NCI-H1417 (cell line): ENCODE data around the gene C20orf96.
A peak's percentile ranks its signal among the peaks of the same experiment; 100 is the strongest.

Source experiments
- DNase-seq, 3 experiments: peaks; one replicate each; lab custom pipeline; 2025; lab: John Stamatoyannopoulos, UW

C20orf96 gene

GRCh38 chr20:312067-312466 lies 21.5 kb upstream of the C20orf96 start:
- no peak for DNase-seq

- no peak for DNase-seq
Measured at GRCh38 chr20:311609-312008, 21.1 kb upstream of the C20orf96 start.

DNA sequence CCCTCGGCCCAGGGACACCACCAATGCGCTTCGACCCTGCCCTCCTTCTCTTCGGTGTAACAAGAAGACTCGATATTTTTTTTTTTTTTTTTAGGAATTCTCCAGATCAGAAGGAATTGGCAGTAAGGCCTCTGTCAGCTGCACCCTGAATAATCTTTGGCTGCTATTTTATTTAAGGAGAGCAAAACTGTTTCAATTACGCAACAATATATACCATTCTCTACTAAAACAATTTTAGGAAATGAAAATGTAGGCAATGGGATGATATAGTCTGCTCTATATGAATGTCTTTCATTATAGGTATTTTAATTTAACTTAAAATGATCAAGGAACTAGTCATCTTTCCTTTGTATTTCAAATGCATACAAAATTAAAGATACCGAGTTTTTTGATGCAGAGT lies 20.1 kb upstream of the C20orf96 start:
- DNase-seq, result no peak

DNA sequence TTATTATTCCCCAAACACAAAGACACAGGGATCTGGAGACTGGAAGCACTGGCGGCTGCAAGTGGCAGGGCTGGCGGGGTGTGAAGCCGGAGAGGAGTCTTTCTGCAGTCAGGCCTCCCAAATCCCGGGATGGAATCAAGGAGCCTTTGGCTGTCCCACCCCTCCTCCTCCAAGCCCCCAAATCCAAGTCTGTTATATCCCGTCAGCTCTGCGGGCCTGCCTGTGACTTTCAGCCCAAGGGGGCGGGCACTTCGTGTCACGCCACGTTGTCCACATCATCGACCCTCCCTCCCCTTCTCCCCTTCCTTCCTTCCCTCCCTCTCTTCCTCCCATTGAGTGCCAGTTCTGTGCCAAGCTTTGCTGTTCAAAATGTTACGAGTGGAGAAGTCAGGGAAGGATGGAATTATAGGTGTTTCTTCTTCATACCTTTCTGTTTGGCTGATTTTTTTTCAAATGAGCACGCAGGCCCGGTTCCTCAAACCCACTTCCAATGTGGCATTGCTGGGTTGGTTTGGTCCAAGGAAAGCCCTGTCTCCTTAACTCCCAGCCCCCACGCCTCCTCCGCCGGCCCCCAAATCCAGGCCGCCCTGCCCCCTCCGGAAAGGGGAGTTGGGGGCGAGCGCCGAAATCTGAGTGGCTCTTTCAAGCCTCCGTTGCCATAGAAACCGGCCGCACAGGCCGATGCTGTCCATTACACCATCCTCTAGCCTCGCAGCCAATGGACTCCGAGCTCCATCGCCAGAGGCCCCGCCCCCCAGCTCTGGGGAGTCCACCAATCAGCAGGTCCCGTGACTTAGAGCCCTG lies 19.5 kb upstream of the C20orf96 start:
- DNase-seq, result peak; percentile 94 to 99 (median 98)

DNA sequence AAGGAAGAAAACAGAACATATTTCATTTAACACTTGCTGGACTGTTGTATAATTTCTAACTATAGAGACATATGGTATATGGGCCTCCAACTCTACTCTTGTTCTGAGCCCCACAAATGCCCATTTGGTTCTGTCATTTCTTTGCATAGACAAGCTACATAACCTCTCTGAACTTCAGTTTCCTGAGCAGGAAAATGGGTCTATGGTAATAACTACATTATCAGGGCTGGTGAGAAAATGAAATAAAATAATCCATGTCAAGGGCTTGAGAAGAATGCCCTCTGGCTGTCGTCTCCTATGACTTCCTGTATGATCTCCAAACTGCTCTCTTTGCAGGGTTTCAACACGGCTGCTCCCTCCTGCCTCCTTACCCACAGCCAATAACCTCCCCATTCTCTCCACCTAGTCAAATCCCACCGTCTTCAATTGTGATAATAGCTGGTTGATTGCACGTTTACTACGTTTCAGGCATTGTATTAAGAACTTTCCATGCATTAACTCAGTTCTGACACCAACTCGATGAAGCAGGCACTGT lies 18.8 kb upstream of the C20orf96 start:
- peak; percentile 44 to 72 (median 55) for DNase-seq

DNA sequence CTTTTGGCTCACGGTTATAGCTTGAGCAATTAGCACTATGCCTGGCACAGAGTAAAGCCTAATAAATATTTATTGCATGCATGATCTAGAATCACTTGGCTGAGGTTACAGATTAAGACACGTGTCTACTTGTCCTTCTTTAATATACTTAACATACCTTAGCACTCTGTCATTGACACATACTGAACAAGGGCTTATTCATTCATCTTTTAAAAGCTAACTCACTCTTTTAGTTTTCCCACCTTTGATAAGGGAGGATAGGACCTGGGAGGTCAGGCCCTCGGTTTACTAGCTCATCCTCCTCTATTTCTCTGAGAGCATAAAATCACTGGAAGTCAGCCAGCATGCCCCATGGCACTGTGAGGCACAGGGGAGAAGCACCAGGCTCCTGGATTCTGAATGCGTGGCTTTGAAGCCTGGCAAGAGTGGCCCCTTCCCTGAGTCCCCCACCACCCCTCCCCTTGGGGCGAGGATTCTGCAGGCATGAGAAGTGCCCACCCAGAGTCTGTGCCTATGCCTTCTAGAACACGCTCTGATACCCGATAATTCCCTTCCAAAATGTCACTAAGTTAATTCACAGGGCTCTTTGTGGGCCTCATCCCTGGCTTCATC lies 18.0 kb upstream of the C20orf96 start:
- no peak for DNase-seq

DNA sequence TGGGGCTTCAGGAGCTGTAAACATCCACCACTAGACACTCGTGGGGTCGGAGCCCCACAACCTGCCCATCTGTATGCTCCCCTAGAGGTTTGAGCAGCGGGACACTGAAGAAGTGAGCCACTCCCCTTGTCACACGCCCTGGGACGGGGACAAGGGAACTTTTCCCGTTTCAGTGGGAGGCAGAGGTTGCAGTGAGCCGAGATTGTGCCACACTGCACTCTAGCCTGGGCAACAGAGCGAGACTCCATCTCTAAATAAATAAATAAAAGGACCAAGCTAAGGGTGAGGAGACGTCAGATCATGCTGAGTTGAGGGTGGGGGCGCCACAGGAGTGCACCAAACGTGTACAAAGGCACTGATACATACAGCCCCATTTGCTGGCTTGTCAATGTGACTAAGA lies 15.2 kb upstream of the C20orf96 start:
- no peak for DNase-seq

- peak in 1 of 3 experiments; percentile 45 for DNase-seq
Measured at GRCh38 chr20:301886-302848, 11.6 kb upstream of the C20orf96 start.

GRCh38 chr20:300345-300990 lies 9.9 kb upstream of the C20orf96 start:
- DNase-seq, result no peak

DNA sequence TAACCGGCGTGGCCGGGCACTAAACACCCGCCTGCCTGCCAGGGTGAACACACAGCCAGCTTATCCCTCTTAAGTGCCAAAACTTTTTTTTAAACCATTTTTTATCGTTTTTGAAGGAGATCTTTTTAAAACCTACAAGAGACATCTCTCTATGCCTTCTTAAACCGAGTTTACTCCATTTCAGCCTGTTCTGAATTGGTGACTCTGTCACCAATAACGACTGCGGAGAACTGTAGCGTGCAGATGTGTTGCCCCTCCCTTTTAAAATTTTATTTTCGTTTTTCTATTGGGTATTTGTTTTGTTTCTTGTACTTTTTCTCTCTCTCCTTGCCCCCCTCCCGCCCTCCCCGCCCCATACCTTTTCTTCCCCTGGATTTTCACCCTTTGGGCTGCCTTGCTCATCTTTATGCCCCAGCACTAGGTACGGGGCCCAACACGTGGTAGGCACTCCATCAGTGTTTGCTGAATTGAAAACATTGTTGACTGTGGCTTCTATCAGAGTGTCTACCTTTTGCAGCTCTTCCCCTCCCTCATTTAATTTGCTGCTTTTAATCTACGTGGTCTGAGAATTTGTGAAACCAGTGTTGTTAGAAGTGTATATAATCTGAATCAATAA lies 8.3 kb upstream of the C20orf96 start:
- no peak for DNase-seq

- peak; percentile 62 to 90 (median 84) for DNase-seq
Measured at GRCh38 chr20:297925-298775, 7.6 kb upstream of the C20orf96 start.

- DNase-seq, result peak; percentile 96 to 98 (median 97)
Measured at GRCh38 chr20:297098-297924, 6.8 kb upstream of the C20orf96 start, which contains the start of gene ZCCHC3. Gene ZCCHC3 (plus strand): TSS chr20:297570. CDS start chr20:297587, 17 bp downstream.

- DNase-seq, result no peak
Measured at GRCh38 chr20:295804-296203, 5.3 kb upstream of the C20orf96 start.

GRCh38 chr20:294602-295001 lies 4.1 kb upstream of the C20orf96 start:
- DNase-seq, result no peak

- no peak for DNase-seq
Measured at GRCh38 chr20:289693-290083, 862 bp downstream of the C20orf96 start.

- no peak for DNase-seq
Measured at GRCh38 chr20:288956-289692, 1.4 kb downstream of the C20orf96 start.

- DNase-seq, result no peak
Measured at GRCh38 chr20:286508-286907, 4.0 kb downstream of the C20orf96 start.

DNA sequence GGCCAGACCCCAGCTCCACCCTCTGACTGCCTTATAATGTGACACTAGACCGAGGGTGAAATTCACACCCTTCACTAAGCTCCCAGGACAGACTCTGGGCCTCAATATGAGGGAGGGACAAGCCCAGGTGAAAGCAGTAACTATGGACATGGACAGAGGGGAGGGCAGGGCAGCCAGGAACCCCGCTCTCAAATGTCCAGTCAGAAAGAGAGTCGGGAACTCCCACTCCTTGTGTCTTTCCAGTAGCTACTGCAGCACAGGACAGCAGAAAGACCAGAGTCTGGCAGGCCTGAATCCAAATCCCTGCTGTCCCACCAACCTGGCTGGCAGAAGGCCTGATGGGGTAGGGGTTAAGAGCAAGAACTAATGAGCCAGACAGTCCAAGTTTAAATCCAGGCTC lies 6.4 kb downstream of the C20orf96 start:
- DNase-seq, result no peak
